Glutamatergic neuron (in vitro differentiated cells): ENCODE results near the gene FAF1. TPM values are rescaled to one million over a fixed set of nuclear protein-coding genes. Genes with fewer than 3 reads are reported as not detected.

Experiments
- DNase-seq: peaks from one replicate; pipeline ENCODE4 v3.0.0; 2022
- H3K27ac Mint-ChIP-seq: one replicate; pipeline ENCODE4 v1.8.0; 2020; ENCODE audit warnings: mild to moderate bottlenecking, mixed read lengths, inconsistent platforms; ENCODE audit not compliant: unreplicated experiment
- H3K27me3 Mint-ChIP-seq: one replicate; pipeline ENCODE4 v1.8.0; 2020; ENCODE audit warnings: mild to moderate bottlenecking, moderate library complexity, mixed read lengths, inconsistent platforms; ENCODE audit not compliant: unreplicated experiment
- H3K36me3 Mint-ChIP-seq: one replicate; pipeline ENCODE4 v1.8.0; 2020; ENCODE audit warnings: mild to moderate bottlenecking, mixed read lengths, inconsistent platforms; ENCODE audit not compliant: unreplicated experiment
- H3K4me1 Mint-ChIP-seq: one replicate; pipeline ENCODE4 v1.8.0; 2020; ENCODE audit warnings: mild to moderate bottlenecking, low read depth, mixed read lengths, inconsistent platforms; ENCODE audit not compliant: unreplicated experiment
- H3K4me3 Mint-ChIP-seq: one replicate; pipeline ENCODE4 v1.8.0; 2020; ENCODE audit warnings: mild to moderate bottlenecking, mixed read lengths, inconsistent platforms; ENCODE audit not compliant: unreplicated experiment
- H3K9me3 Mint-ChIP-seq: one replicate; pipeline ENCODE4 v1.8.0; 2020; ENCODE audit warnings: mild to moderate bottlenecking, moderate library complexity, mixed read lengths, inconsistent platforms; ENCODE audit not compliant: unreplicated experiment
- CTCF ChIP-seq: fragments of 200-600 bp; sonication (generic); IDR thresholded peaks from one replicate; pipeline ENCODE4 v1.5.0; 2021; ENCODE audit not compliant: partially characterized antibody, unreplicated experiment
- total RNA-seq: library from RNA; stranded (reverse); fragmentation: NEBNext Ultra II Directional; extraction: Animal tissue kit (Norgen Biotek cat#: 25700); gene quantifications from one replicate; pipeline ENCODE4 v1.2.1, GENCODE V29; 2021; ENCODE audit not compliant: unreplicated experiment

The FAF1 gene
- total RNA-seq, 1 donor from 2014 or later, result 57.3 TPM

- DNase-seq, result no peak
- Mint-ChIP-seq H3K4me1 (no peaks in the 10 kb centered on the region), H3K4me3 (no peak overlapping the region), H3K27ac (no peak overlapping the region), H3K27me3 (no peaks in the 10 kb centered on the region), H3K36me3 (no peaks in the 10 kb centered on the region), H3K9me3 (no peaks in the 10 kb centered on the region)
- TF ChIP-seq CTCF, result no peak
Observed at GRCh38 chr1:50582346-50582745, 377.7 kb downstream of the FAF1 start.

- Mint-ChIP-seq H3K27me3 (no peaks in the 10 kb centered on the region), H3K27ac (no peak overlapping the region), H3K9me3 (no peaks in the 10 kb centered on the region), H3K4me3 (no peak overlapping the region), H3K4me1 (peaks cover 2% of the 10 kb centered on the region), H3K36me3 (no peaks in the 10 kb centered on the region)
- DNase-seq, result no peak
- no peak for TF ChIP-seq CTCF
Observed at GRCh38 chr1:50570066-50570468, 390.0 kb downstream of the FAF1 start.

- H3K27ac Mint-ChIP-seq, result peak overlapping the region; percentile 10
- H3K4me1 Mint-ChIP-seq, result peaks cover 2% of the 10 kb centered on the region
Observed at GRCh38 chr1:50568782-50569181, 391.3 kb downstream of the FAF1 start.

GRCh38 chr1:50566405-50566804 is 393.7 kb downstream of the FAF1 start:
- H3K27ac Mint-ChIP-seq, result no peak overlapping the region
- DNase-seq, result no peak
- H3K4me3 Mint-ChIP-seq, result no peak overlapping the region
- H3K27me3 Mint-ChIP-seq, result no peaks in the 10 kb centered on the region
- H3K4me1 Mint-ChIP-seq, result peaks cover 2% of the 10 kb centered on the region
- no peaks in the 10 kb centered on the region for H3K9me3 Mint-ChIP-seq
- TF ChIP-seq CTCF, result no peak
- H3K36me3 Mint-ChIP-seq, result no peaks in the 10 kb centered on the region

More at GRCh38 chr1:50568782-50569181, 391.3 kb downstream of the FAF1 start:
- DNase-seq, result no peak
- Mint-ChIP-seq H3K36me3 (no peaks in the 10 kb centered on the region), H3K9me3 (no peaks in the 10 kb centered on the region), H3K4me3 (no peak overlapping the region), H3K27me3 (no peaks in the 10 kb centered on the region)
- TF ChIP-seq CTCF, result no peak

GRCh38 chr1:50564417-50564816 is 395.6 kb downstream of the FAF1 start:
- Mint-ChIP-seq H3K4me3 (no peak overlapping the region), H3K27ac (no peak overlapping the region), H3K4me1 (peaks cover 2% of the 10 kb centered on the region), H3K9me3 (no peaks in the 10 kb centered on the region), H3K36me3 (no peaks in the 10 kb centered on the region), H3K27me3 (no peaks in the 10 kb centered on the region)
- DNase-seq, result no peak
- TF ChIP-seq CTCF, result no peak
